GM12878 (cell line): Measurements from ENCODE around the gene EXOC4. TPM values are rescaled to one million over a fixed set of nuclear protein-coding genes. Genes with fewer than 3 reads are reported as not detected.

ENCODE experiments used
- ATAC-seq: fragments of 200-7000 bp; cut with Tn5 transposase; 3 replicates; pipeline ENCODE4 v1.9.1; 2020; ENCODE audit warnings: mild to moderate bottlenecking, moderate library complexity
- BruUV-seq: library from RNA; stranded (reverse); fragments of 400-500 nt; replicated peaks from 2 replicates; lab custom pipeline; 2021; lab: Mats Ljungman, UMichigan
- CTCF ChIA-PET: fragments of 300-600 bp; sonication (Branson Sonifier 250); formaldehyde crosslinking; extraction: SDS; loops from one replicate; lab custom pipeline; 2021; ENCODE audit warnings: inconsistent platforms; lab: Yijun Ruan, JAX
- POLR2A ChIA-PET: fragments of 350-600 bp; formaldehyde crosslinking; extraction: SDS; loops from one replicate; lab custom pipeline; 2021; ENCODE audit warnings: inconsistent platforms; lab: Charles Lee
- RAD21 ChIA-PET: fragments of 300-600 bp; sonication (Branson Sonifier 250); formaldehyde crosslinking; loops from one replicate; lab custom pipeline; 2023; ENCODE audit warnings: antibody characterized with exemption; ENCODE audit not compliant: unreplicated experiment; lab: Charles Lee
- SMC1A ChIA-PET: fragments of 300-600 bp; sonication (Branson Sonifier 250); formaldehyde crosslinking; loops from one replicate; lab custom pipeline; 2023; ENCODE audit not compliant: unreplicated experiment, uncharacterized antibody; lab: Charles Lee
- DNase-seq: peaks from one replicate; pipeline ENCODE4 v3.0.0-alpha.2; 2011; ENCODE audit warnings: low read depth, low spot score
- FAIRE-seq: peaks from 3 replicates; lab custom pipeline; 2011; peaks lifted over from hg19 to GRCh38; lab: Jason Lieb, UNC
- H2AFZ ChIP-seq: 2 replicates; pipeline ENCODE4 v1.6.0; 2011; ENCODE audit warnings: low read depth, low read length, control low read depth; ENCODE audit not compliant: control insufficient read depth
- H3K27ac ChIP-seq: 2 replicates; pipeline ENCODE4 v1.5.1; 2011; ENCODE audit warnings: control low read depth; ENCODE audit not compliant: control insufficient read depth, insufficient read depth
- H3K27me3 ChIP-seq, 2 experiments: replicated peaks in 1 of 2; 2 replicates each; pipeline versions ENCODE4 v1.6.0 to v1.6.1; 2011; ENCODE audit warnings: low read length in 1 of 2; ENCODE audit not compliant: control insufficient read depth in 2 of 2, insufficient read depth in 2 of 2
- H3K36me3 ChIP-seq, 2 experiments: 2 replicates each; pipeline ENCODE4 v1.5.1; 2011; ENCODE audit warnings: low read length in 1 of 2; ENCODE audit not compliant: control insufficient read depth in 2 of 2, insufficient read depth in 2 of 2
- H3K4me1 ChIP-seq: 2 replicates; pipeline ENCODE4 v1.6.1; 2011; ENCODE audit warnings: mild to moderate bottlenecking, low read length, moderate library complexity, mixed read lengths; ENCODE audit not compliant: control insufficient read depth, insufficient read depth
- H3K4me2 ChIP-seq: 2 replicates; pipeline ENCODE4 v1.6.0; 2011; ENCODE audit warnings: control low read depth; ENCODE audit not compliant: control insufficient read depth, insufficient read depth
- H3K4me3 ChIP-seq: fragments of 200-600 bp; sonication (generic); 2 replicates; pipeline ENCODE4 v1.5.1; 2016
- H3K79me2 ChIP-seq: 2 replicates; pipeline ENCODE4 v1.6.0; 2011; ENCODE audit warnings: low read length; ENCODE audit not compliant: control insufficient read depth, insufficient read depth
- H3K9ac ChIP-seq: 2 replicates; pipeline ENCODE4 v1.8.0; 2011; ENCODE audit warnings: low read length, control low read depth, mixed read lengths; ENCODE audit not compliant: control insufficient read depth, insufficient read depth
- H3K9me3 ChIP-seq: replicated peaks from 3 replicates; pipeline ENCODE4 v1.5.1; 2011; ENCODE audit warnings: mild to moderate bottlenecking, low read length; ENCODE audit not compliant: control insufficient read depth, insufficient read depth
- H4K20me1 ChIP-seq: 2 replicates; pipeline ENCODE4 v1.6.0; 2011; ENCODE audit not compliant: control insufficient read depth, insufficient read depth
- BACH1 ChIP-seq: fragments of 450-650 bp; IDR thresholded peaks from 2 replicates; pipeline ENCODE4 v1.6.1; 2017; ENCODE audit warnings: mild to moderate bottlenecking, borderline replicate concordance
- CTCF ChIP-seq, 3 experiments: IDR thresholded peaks in 2 of 3; conservative IDR thresholded peaks in 1 of 3; 2 replicates each; pipeline ENCODE4 v1.5.1; 2011; ENCODE audit warnings: low read depth in 3 of 3, low read length in 3 of 3, mild to moderate bottlenecking in 3 of 3, control low read depth in 2 of 3, moderate library complexity in 2 of 3, inconsistent platforms in 1 of 3, mixed read lengths in 1 of 3; ENCODE audit not compliant: control insufficient read depth in 2 of 3, insufficient read depth in 1 of 3; ENCODE audit errors: extremely low read depth in 1 of 3
- DPF2 ChIP-seq: fragments of 450-650 bp; IDR thresholded peaks from 2 replicates; pipeline ENCODE4 v1.6.1; 2017; ENCODE audit warnings: mild to moderate bottlenecking
- HSF1 ChIP-seq: fragments of 150-350 bp; IDR thresholded peaks from 2 replicates; pipeline ENCODE4 v1.6.1; 2014; ENCODE audit warnings: mild to moderate bottlenecking, low read depth, low read length
- POLR2AphosphoS5 ChIP-seq: IDR thresholded peaks from 2 replicates; pipeline ENCODE4 v1.6.1; 2011; ENCODE audit warnings: mild to moderate bottlenecking, low read length, inconsistent platforms
- RAD51 ChIP-seq: fragments of 450-650 bp; IDR thresholded peaks from 2 replicates; pipeline ENCODE4 v1.6.1; 2016; ENCODE audit warnings: moderate library complexity, mild to moderate bottlenecking, inconsistent platforms
- SKIL ChIP-seq: fragments of 450-650 bp; IDR thresholded peaks from 2 replicates; pipeline ENCODE4 v1.6.1; 2017; ENCODE audit warnings: mild to moderate bottlenecking, low read depth, inconsistent platforms; ENCODE audit not compliant: poor library complexity, severe bottlenecking
- SPI1 ChIP-seq: IDR thresholded peaks from 2 replicates; pipeline ENCODE4 v1.6.1; 2011; ENCODE audit warnings: low read depth, mild to moderate bottlenecking, low read length, moderate library complexity, borderline replicate concordance; ENCODE audit not compliant: insufficient read depth
- USF2 ChIP-seq: IDR thresholded peaks from 2 replicates; pipeline ENCODE4 v1.6.1; 2011; ENCODE audit warnings: low read depth, low read length, improper control_type of control experiment, borderline replicate concordance
- ZBTB11 ChIP-seq: fragments of 450-650 bp; formaldehyde crosslinking; IDR thresholded peaks from 2 replicates; pipeline ENCODE4 v1.5.0; 2022; ENCODE audit warnings: mild to moderate bottlenecking, missing genetic modification characterization
- ZNF24 ChIP-seq: fragments of 450-650 bp; IDR thresholded peaks from 2 replicates; pipeline ENCODE4 v1.6.1; 2017; ENCODE audit warnings: antibody characterized with exemption, mild to moderate bottlenecking
- WGBS: methylation state at CpG from one replicate; pipeline ENCODE4 v1.1.6; 2016; ENCODE audit warnings: low lambda C conversion rate; ENCODE audit not compliant: insufficient replicate concordance, insufficient coverage; ENCODE audit errors: missing lambda C conversion rate; 5-methylcytosine and 5-hydroxymethylcytosine counted together
- in situ Hi-C: fragments of 300-500 bp; cut with MboI; formaldehyde crosslinking; loops from 9 replicates; pipeline ENCODE4 v1.14.3; 2018; ENCODE audit warnings: mixed read lengths
- intact Hi-C: fragments of 100-400 bp; cut with micrococcal nuclease; formaldehyde crosslinking; loops from one replicate; pipeline ENCODE4 v1.14.2; 2022; ENCODE audit not compliant: unreplicated experiment
- polyA plus RNA-seq, 11 experiments: library from polyadenylated mRNA; depleted of rRNA in 4 of 11; unstranded in 6 of 11; stranded (reverse) in 5 of 11; fragments of >200 nt; fragmentation: Nextera tagmentation in 4 of 11; fragmentation: Illumina TruSeq in 1 of 11; extraction: Ambion mirVana in 4 of 11; extraction: Trizol in 1 of 11; gene quantifications; 1 replicate in 1 of 11; 2 replicates in 10 of 11; pipeline versions ENCODE4 v1.2.1 to v1.2.3, GENCODE V29; 2011 to 2016; ENCODE audit warnings: inconsistent platforms in 2 of 11, missing spikeins in 2 of 11, low read depth in 1 of 11
- total RNA-seq, 4 experiments: library from RNA; depleted of rRNA in 3 of 4; stranded (reverse); fragments of >200 nt in 3 of 4; fragmentation: Illumina TruSeq in 1 of 4; extraction: Trizol in 1 of 4; gene quantifications; 2 replicates each; pipeline versions ENCODE4 v1.2.1 to v1.2.3, GENCODE V29; 2013 to 2021

The EXOC4 gene
- total and polyA plus RNA-seq, 10 of the 15 experiments (the other 5 are each of a cell fraction or from before 2014, with no cell fraction given), result 13.2 to 44.5 (median 29.6) TPM

GRCh38 chr7:133857376-133858119, 604.7 kb downstream of the EXOC4 start (continued):
- TF ChIP-seq ZNF24 (no peak), BACH1 (no peak)

GRCh38 chr7:133858311-133858710, 605.4 kb downstream of the EXOC4 start:
- no peak for FAIRE-seq
- no peak overlapping the region for H3K27ac ChIP-seq
- H3K36me3 ChIP-seq, result no peaks in the 10 kb centered on the region
- intact Hi-C loops, result loop anchor here (10.0 kb wide), 1 partner anchor 374 kb away; no protein-coding TSS in a partner anchor
- H3K27me3 ChIP-seq, result no peaks in the 10 kb centered on the region
- no peaks in the 10 kb centered on the region for H3K9me3 ChIP-seq
- H3K4me3 ChIP-seq, result no peak overlapping the region
- no peak overlapping the region for H3K9ac ChIP-seq
- H3K4me1 ChIP-seq, result no peaks in the 10 kb centered on the region
- H3K4me2 ChIP-seq, result no peak overlapping the region
- WGBS, result 100% methylated on average over 6 of the region's 6 CpGs
- POLR2A ChIA-PET, result no interaction called here
- no peak for ATAC-seq
- H3K79me2 ChIP-seq, result no peaks in the 10 kb centered on the region
- RAD21 ChIA-PET, result no interaction called here
- in situ Hi-C loops, result no loop called here
- CTCF ChIA-PET, result interaction anchor here (0.8 to 1.4 kb wide), 2 partner anchors 7 to 9 kb away, joined by 3 to 4 read pairs; no protein-coding TSS in a partner anchor
- no peak overlapping the region for H2AFZ ChIP-seq
- H4K20me1 ChIP-seq, result no peaks in the 10 kb centered on the region
- SMC1A ChIA-PET, result no interaction called here
- no TSS peak for BruUV-seq
- no peak for DNase-seq
- TF ChIP-seq ZBTB11 (CRISPR knock-in tag), result no peak
- no peak for TF ChIP-seq HSF1
- no peak for TF ChIP-seq RAD51
- no peak for TF ChIP-seq POLR2AphosphoS5
- no peak for TF ChIP-seq CTCF (IDR thresholded peaks at IDR 0.05 in 2 of 3, conservative IDR thresholded peaks at IDR 0.05 in 1 of 3; ENCODE audit: control insufficient read depth in 2 of 3, extremely low read depth in 1 of 3, insufficient read depth in 1 of 3, low read depth in 3 of 3, low read length in 3 of 3)
- TF ChIP-seq SPI1, result no peak
- no peak for TF ChIP-seq DPF2
- TF ChIP-seq USF2, result no peak
- TF ChIP-seq SKIL, result no peak
